Measurements from ENCODE around the gene BTD.

BTD gene

GRCh38 chr3:15645740-15646501 is 44.4 kb downstream of the BTD start:
- no peak for TF ChIP-seq CTCF (conservative IDR thresholded peaks at IDR 0.05; ENCODE audit: low read length)
- H3K4me3 ChIP-seq (ENCODE audit: low read length), result no peak overlapping the region
- DNase-seq (ENCODE audit: low read depth), result peak; percentile 95

GRCh38 chr3:15646851-15647511 is 45.4 kb downstream of the BTD start:
- DNase-seq (ENCODE audit: low read depth), result peak; percentile 100
- TF ChIP-seq CTCF (conservative IDR thresholded peaks at IDR 0.05; ENCODE audit: low read length), result no peak
- H3K4me3 ChIP-seq (ENCODE audit: low read length), result peak overlapping the region; percentile 4; the same call in 1 of the 2 replicates

DNA sequence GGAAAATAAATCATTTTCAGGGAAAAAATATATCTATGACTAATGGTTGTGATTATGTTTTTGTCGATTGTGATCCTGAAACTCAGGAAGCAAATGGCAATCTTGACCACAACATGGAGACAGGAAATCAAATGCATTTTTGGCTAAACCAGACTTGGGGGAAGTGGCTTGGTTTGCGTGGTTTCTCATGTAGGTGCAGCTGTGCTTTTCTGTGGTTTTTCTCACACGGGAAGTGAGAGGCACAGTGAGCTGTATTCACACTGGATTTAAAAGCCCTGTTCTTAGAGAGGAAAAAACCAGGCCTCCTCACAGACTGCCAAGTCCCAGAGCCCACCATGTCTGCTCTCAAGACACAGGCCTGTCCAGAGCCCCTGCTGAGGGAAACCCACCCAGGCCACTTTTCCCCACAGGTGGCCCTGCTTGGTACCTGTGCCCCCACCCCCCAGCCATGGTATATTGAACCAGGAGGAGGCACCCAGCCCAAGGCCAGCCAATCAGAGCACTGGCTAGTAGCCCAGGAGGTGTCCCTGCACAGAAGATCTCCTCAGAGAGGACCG is 46.1 kb downstream of the BTD start:
- peak overlapping the region; percentile 15 for H3K4me3 ChIP-seq (ENCODE audit: low read length)

GRCh38 chr3:15649341-15649740 is 47.8 kb downstream of the BTD start:
- TF ChIP-seq CTCF (conservative IDR thresholded peaks at IDR 0.05; ENCODE audit: low read length), result no peak
- no peak for DNase-seq (ENCODE audit: low read depth)
- no peak overlapping the region for H3K4me3 ChIP-seq (ENCODE audit: low read length)

More for the DNA sequence above, 46.1 kb downstream of the BTD start:
- DNase-seq (ENCODE audit: low read depth), result peak; percentile 99
- no peak for TF ChIP-seq CTCF (conservative IDR thresholded peaks at IDR 0.05; ENCODE audit: low read length)

DNA sequence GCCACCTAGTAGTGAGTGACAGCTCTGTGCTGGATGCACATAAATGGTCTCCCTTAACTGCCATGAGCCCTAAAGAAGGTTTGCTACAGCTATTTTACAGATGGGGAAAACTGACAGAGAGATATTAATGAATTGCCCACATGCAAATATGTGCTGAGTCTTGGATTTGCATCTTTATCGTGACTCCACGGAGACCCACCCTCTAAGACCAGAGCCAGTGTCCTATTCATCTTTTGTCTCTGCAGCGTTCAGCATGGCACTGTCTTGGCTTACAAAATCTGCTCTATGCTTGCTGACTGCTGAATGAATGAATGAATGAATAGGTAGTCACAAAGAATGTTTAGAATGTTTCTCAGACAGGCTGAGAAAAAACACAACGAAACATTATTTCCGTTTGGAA is 48.3 kb downstream of the BTD start:
- no peak overlapping the region for H3K4me3 ChIP-seq (ENCODE audit: low read length)
- no peak for DNase-seq (ENCODE audit: low read depth)
- no peak for TF ChIP-seq CTCF (conservative IDR thresholded peaks at IDR 0.05; ENCODE audit: low read length)

- no peak for TF ChIP-seq CTCF (conservative IDR thresholded peaks at IDR 0.05; ENCODE audit: low read length)
- no peak overlapping the region for H3K4me3 ChIP-seq (ENCODE audit: low read length)
- DNase-seq (ENCODE audit: low read depth), result no peak
Observed at GRCh38 chr3:15651396-15651795, 49.9 kb downstream of the BTD start.

Data from AG10803 (cell line).